ENCODE data around the gene CBFA2T3.
"Not testable (repeated sequence)": the region's sequence is repeated elsewhere in the genome, so short reads cannot be mapped to it uniquely, and the experiment has no call there.

The CBFA2T3 gene

GRCh38 chr16:89019511-89019910, 42.5 kb upstream of the CBFA2T3 start:
- Histone ChIP-seq H3K27ac (ENCODE audit: low read depth, low read length) (no peak overlapping the region), H3K9ac (ENCODE audit: low read depth, low read length) (no peak overlapping the region), H3K36me3 (ENCODE audit: control insufficient read depth, insufficient read depth, low read length) (no peaks in the 10 kb centered on the region), H3K9me3 (ENCODE audit: control insufficient read depth, insufficient read depth, low read length) (no peaks in the 10 kb centered on the region), H3K4me1 (ENCODE audit: control insufficient read depth, insufficient read depth, low read length) (no peaks in the 10 kb centered on the region), H3K27me3 (ENCODE audit: control insufficient read depth, insufficient read depth, low read length) (no peaks in the 10 kb centered on the region), H3K4me3 (ENCODE audit: low read depth, low read length) (no peak overlapping the region)

GRCh38 chr16:89018282-89019158, 41.5 kb upstream of the CBFA2T3 start:
- H3K4me3 ChIP-seq (ENCODE audit: low read depth, low read length), result no peak overlapping the region

GRCh38 chr16:89017543-89018281, 40.7 kb upstream of the CBFA2T3 start:
- Histone ChIP-seq H3K27me3 (ENCODE audit: control insufficient read depth, insufficient read depth, low read length) (no peaks in the 10 kb centered on the region), H3K9ac (ENCODE audit: low read depth, low read length) (no peak overlapping the region), H3K36me3 (ENCODE audit: control insufficient read depth, insufficient read depth, low read length) (no peaks in the 10 kb centered on the region), H3K4me1 (ENCODE audit: control insufficient read depth, insufficient read depth, low read length) (no peaks in the 10 kb centered on the region), H3K9me3 (ENCODE audit: control insufficient read depth, insufficient read depth, low read length) (no peaks in the 10 kb centered on the region), H3K27ac (ENCODE audit: low read depth, low read length) (no peak overlapping the region), H3K4me3 (ENCODE audit: low read depth, low read length) (no peak overlapping the region)

More at GRCh38 chr16:89018282-89019158, 41.5 kb upstream of the CBFA2T3 start:
- H3K36me3 ChIP-seq (ENCODE audit: control insufficient read depth, insufficient read depth, low read length), result no peaks in the 10 kb centered on the region
- H3K9me3 ChIP-seq (ENCODE audit: control insufficient read depth, insufficient read depth, low read length), result no peaks in the 10 kb centered on the region
- H3K9ac ChIP-seq (ENCODE audit: low read depth, low read length), result no peak overlapping the region
- H3K27ac ChIP-seq (ENCODE audit: low read depth, low read length), result no peak overlapping the region
- H3K27me3 ChIP-seq (ENCODE audit: control insufficient read depth, insufficient read depth, low read length), result no peaks in the 10 kb centered on the region
- H3K4me1 ChIP-seq (ENCODE audit: control insufficient read depth, insufficient read depth, low read length), result no peaks in the 10 kb centered on the region

- not testable (repeated sequence) for H3K36me3 ChIP-seq (ENCODE audit: control insufficient read depth, insufficient read depth, low read length); H3K4me3 ChIP-seq (ENCODE audit: low read depth, low read length); H3K27ac ChIP-seq (ENCODE audit: low read depth, low read length); H3K9me3 ChIP-seq (ENCODE audit: control insufficient read depth, insufficient read depth, low read length); H3K9ac ChIP-seq (ENCODE audit: low read depth, low read length); H3K27me3 ChIP-seq (ENCODE audit: control insufficient read depth, insufficient read depth, low read length); H3K4me1 ChIP-seq (ENCODE audit: control insufficient read depth, insufficient read depth, low read length)
Measured at GRCh38 chr16:89016561-89016960, 39.6 kb upstream of the CBFA2T3 start.

GRCh38 chr16:89015271-89015859, 38.4 kb upstream of the CBFA2T3 start:
- H3K27me3 ChIP-seq (ENCODE audit: control insufficient read depth, insufficient read depth, low read length), result no peaks in the 10 kb centered on the region
- H3K4me1 ChIP-seq (ENCODE audit: control insufficient read depth, insufficient read depth, low read length), result no peaks in the 10 kb centered on the region

GRCh38 chr16:89014403-89015230, 37.6 kb upstream of the CBFA2T3 start:
- Histone ChIP-seq H3K4me3 (ENCODE audit: low read depth, low read length) (no peak overlapping the region), H3K9me3 (ENCODE audit: control insufficient read depth, insufficient read depth, low read length) (no peaks in the 10 kb centered on the region), H3K4me1 (ENCODE audit: control insufficient read depth, insufficient read depth, low read length) (no peaks in the 10 kb centered on the region), H3K36me3 (ENCODE audit: control insufficient read depth, insufficient read depth, low read length) (no peaks in the 10 kb centered on the region), H3K27ac (ENCODE audit: low read depth, low read length) (no peak overlapping the region), H3K9ac (ENCODE audit: low read depth, low read length) (no peak overlapping the region), H3K27me3 (ENCODE audit: control insufficient read depth, insufficient read depth, low read length) (no peaks in the 10 kb centered on the region)

More at GRCh38 chr16:89015271-89015859, 38.4 kb upstream of the CBFA2T3 start:
- Histone ChIP-seq H3K9me3 (ENCODE audit: control insufficient read depth, insufficient read depth, low read length) (no peaks in the 10 kb centered on the region), H3K27ac (ENCODE audit: low read depth, low read length) (no peak overlapping the region), H3K4me3 (ENCODE audit: low read depth, low read length) (no peak overlapping the region), H3K9ac (ENCODE audit: low read depth, low read length) (no peak overlapping the region), H3K36me3 (ENCODE audit: control insufficient read depth, insufficient read depth, low read length) (no peaks in the 10 kb centered on the region)

GRCh38 chr16:89013692-89014402, 36.8 kb upstream of the CBFA2T3 start:
- no peak overlapping the region for H3K4me3 ChIP-seq (ENCODE audit: low read depth, low read length)
- H3K4me1 ChIP-seq (ENCODE audit: control insufficient read depth, insufficient read depth, low read length), result no peaks in the 10 kb centered on the region
- no peaks in the 10 kb centered on the region for H3K27me3 ChIP-seq (ENCODE audit: control insufficient read depth, insufficient read depth, low read length)
- no peak overlapping the region for H3K9ac ChIP-seq (ENCODE audit: low read depth, low read length)
- H3K9me3 ChIP-seq (ENCODE audit: control insufficient read depth, insufficient read depth, low read length), result no peaks in the 10 kb centered on the region
- H3K27ac ChIP-seq (ENCODE audit: low read depth, low read length), result no peak overlapping the region
- H3K36me3 ChIP-seq (ENCODE audit: control insufficient read depth, insufficient read depth, low read length), result no peaks in the 10 kb centered on the region

- Histone ChIP-seq H3K36me3 (ENCODE audit: control insufficient read depth, insufficient read depth, low read length) (no peaks in the 10 kb centered on the region), H3K27me3 (ENCODE audit: control insufficient read depth, insufficient read depth, low read length) (no peaks in the 10 kb centered on the region), H3K9me3 (ENCODE audit: control insufficient read depth, insufficient read depth, low read length) (no peaks in the 10 kb centered on the region), H3K4me1 (ENCODE audit: control insufficient read depth, insufficient read depth, low read length) (no peaks in the 10 kb centered on the region), H3K4me3 (ENCODE audit: low read depth, low read length) (no peak overlapping the region), H3K9ac (ENCODE audit: low read depth, low read length) (no peak overlapping the region), H3K27ac (ENCODE audit: low read depth, low read length) (no peak overlapping the region)
Measured at GRCh38 chr16:89013111-89013510, 36.1 kb upstream of the CBFA2T3 start.

- H3K9me3 ChIP-seq (ENCODE audit: control insufficient read depth, insufficient read depth, low read length), result no peaks in the 10 kb centered on the region
- no peak overlapping the region for H3K4me3 ChIP-seq (ENCODE audit: low read depth, low read length)
- H3K27ac ChIP-seq (ENCODE audit: low read depth, low read length), result no peak overlapping the region
Measured at GRCh38 chr16:89012622-89012995, 35.6 kb upstream of the CBFA2T3 start.

More at GRCh38 chr16:89012622-89012995, 35.6 kb upstream of the CBFA2T3 start:
- Histone ChIP-seq H3K4me1 (ENCODE audit: control insufficient read depth, insufficient read depth, low read length) (no peaks in the 10 kb centered on the region), H3K36me3 (ENCODE audit: control insufficient read depth, insufficient read depth, low read length) (no peaks in the 10 kb centered on the region), H3K27me3 (ENCODE audit: control insufficient read depth, insufficient read depth, low read length) (no peaks in the 10 kb centered on the region), H3K9ac (ENCODE audit: low read depth, low read length) (no peak overlapping the region)
